ENCODE data around the gene CDH3.

CDH3 gene

GRCh38 chr16:68644715-68645493 is at the start of gene CDH3:
TSS of gene CDH3 (plus strand) at chr16:68645310. CDS start at chr16:68645380, 70 bp downstream.
- no peak for DNase-seq (ENCODE audit: low spot score)

- no peak for DNase-seq (ENCODE audit: low spot score)
Observed at GRCh38 chr16:68596266-68596665, 48.8 kb upstream of the CDH3 start.

- DNase-seq (ENCODE audit: low spot score): no peak
Observed at GRCh38 chr16:68599586-68599985, 45.5 kb upstream of the CDH3 start.

GRCh38 chr16:68605746-68606145 is 39.4 kb upstream of the CDH3 start:
- no peak for DNase-seq (ENCODE audit: low spot score)

GRCh38 chr16:68607443-68607842 is 37.7 kb upstream of the CDH3 start:
- DNase-seq (ENCODE audit: low spot score): no peak

- no peak for DNase-seq (ENCODE audit: low spot score)
Observed at GRCh38 chr16:68608330-68608729, 36.8 kb upstream of the CDH3 start.

GRCh38 chr16:68612996-68613395 is 32.1 kb upstream of the CDH3 start:
- DNase-seq (ENCODE audit: low spot score): no peak

GRCh38 chr16:68617734-68618133 is 27.4 kb upstream of the CDH3 start:
- DNase-seq (ENCODE audit: low spot score): no peak

GRCh38 chr16:68626557-68626956 is 18.6 kb upstream of the CDH3 start:
- DNase-seq (ENCODE audit: low spot score): no peak

GRCh38 chr16:68627951-68628425 is 17.1 kb upstream of the CDH3 start:
- no peak for DNase-seq (ENCODE audit: low spot score)

GRCh38 chr16:68629351-68629910 is 15.7 kb upstream of the CDH3 start:
- no peak for DNase-seq (ENCODE audit: low spot score)

- no peak for DNase-seq (ENCODE audit: low spot score)
Observed at GRCh38 chr16:68636064-68636560, 9.0 kb upstream of the CDH3 start.

GRCh38 chr16:68636818-68637217 is 8.3 kb upstream of the CDH3 start:
- DNase-seq (ENCODE audit: low spot score): no peak

GRCh38 chr16:68640972-68641371 is 4.1 kb upstream of the CDH3 start:
- DNase-seq (ENCODE audit: low spot score): no peak

- DNase-seq (ENCODE audit: low spot score): no peak
Observed at GRCh38 chr16:68642047-68642435, 3.1 kb upstream of the CDH3 start.

- DNase-seq (ENCODE audit: low spot score): no peak
Observed at GRCh38 chr16:68642436-68643101, 2.5 kb upstream of the CDH3 start.

GRCh38 chr16:68643227-68643626 is 1.9 kb upstream of the CDH3 start:
- no peak for DNase-seq (ENCODE audit: low spot score)

- DNase-seq (ENCODE audit: low spot score): no peak
Observed at GRCh38 chr16:68643847-68644246, 1.3 kb upstream of the CDH3 start.

GRCh38 chr16:68644296-68644695 is 814 bp upstream of the CDH3 start:
- no peak for DNase-seq (ENCODE audit: low spot score)

GRCh38 chr16:68645494-68646388 is 631 bp downstream of the CDH3 start:
- no peak for DNase-seq (ENCODE audit: low spot score)

- DNase-seq (ENCODE audit: low spot score): no peak
Observed at GRCh38 chr16:68646953-68647659, 2.0 kb downstream of the CDH3 start.

Measured in CD4-positive, alpha-beta T cell treated with Interleukin-15 for 4 hours (primary cell).